GM18499 (cell line): ENCODE data around the gene BPTF.
"Not testable (repeated sequence)": the region's sequence is repeated elsewhere in the genome, so short reads cannot be mapped to it uniquely, and the experiment has no call there.

Experiments used
- ATAC-seq: cut with Tn5 transposase; IDR thresholded peaks from one replicate; pipeline ENCODE4 v1.9.1; 2021; ENCODE audit warnings: moderate number of reproducible peaks; ENCODE audit not compliant: insufficient read depth, unreplicated experiment

BPTF gene

GRCh38 chr17:67879662-67880061 lies 54.4 kb downstream of the BPTF start:
- ATAC-seq: no peak

GRCh38 chr17:67881083-67881482 lies 55.8 kb downstream of the BPTF start:
- ATAC-seq: no peak

- ATAC-seq: no peak
Measured at GRCh38 chr17:67884741-67885140, 59.4 kb downstream of the BPTF start.

- no peak for ATAC-seq
Measured at GRCh38 chr17:67891481-67892119, 66.3 kb downstream of the BPTF start.

- ATAC-seq: no peak
Measured at GRCh38 chr17:67902511-67903231, 77.4 kb downstream of the BPTF start.

GRCh38 chr17:67905298-67905697 lies 80.0 kb downstream of the BPTF start:
- not testable (repeated sequence) for ATAC-seq

GRCh38 chr17:67910117-67910803 lies 85.0 kb downstream of the BPTF start:
- ATAC-seq: not testable (repeated sequence)

GRCh38 chr17:67911059-67911782 lies 85.9 kb downstream of the BPTF start:
- no peak for ATAC-seq

- ATAC-seq: no peak
Measured at GRCh38 chr17:67912088-67912487, 86.8 kb downstream of the BPTF start.

- ATAC-seq: no peak
Measured at GRCh38 chr17:67912656-67913055, 87.4 kb downstream of the BPTF start.

GRCh38 chr17:67920212-67920611 lies 94.9 kb downstream of the BPTF start:
- no peak for ATAC-seq

- no peak for ATAC-seq
Measured at GRCh38 chr17:67922503-67922902, 97.2 kb downstream of the BPTF start.

- not testable (repeated sequence) for ATAC-seq
Measured at GRCh38 chr17:67928842-67929241, 103.5 kb downstream of the BPTF start.

GRCh38 chr17:67931227-67931626 lies 105.9 kb downstream of the BPTF start:
- ATAC-seq: no peak

- ATAC-seq: no peak
Measured at GRCh38 chr17:67942810-67943209, 117.5 kb downstream of the BPTF start.

- ATAC-seq: no peak
Measured at GRCh38 chr17:67944035-67944434, 118.7 kb downstream of the BPTF start.

- no peak for ATAC-seq
Measured at GRCh38 chr17:67946513-67946912, 121.2 kb downstream of the BPTF start.

- ATAC-seq: no peak
Measured at GRCh38 chr17:67947325-67947813, 122.1 kb downstream of the BPTF start.

GRCh38 chr17:67950945-67951344 lies 125.6 kb downstream of the BPTF start:
- no peak for ATAC-seq

GRCh38 chr17:67959510-67959909 lies 134.2 kb downstream of the BPTF start:
- ATAC-seq: no peak

- ATAC-seq: not testable (repeated sequence)
Measured at GRCh38 chr17:67960276-67960675, 135.0 kb downstream of the BPTF start.
